ENCODE results near the gene HES2. TPM values are rescaled to one million over a fixed set of nuclear protein-coding genes. Genes with fewer than 3 reads are reported as not detected.

Gene HES2
- polyA plus RNA-seq, 1 donor from 2014 or later: not detected

DNA sequence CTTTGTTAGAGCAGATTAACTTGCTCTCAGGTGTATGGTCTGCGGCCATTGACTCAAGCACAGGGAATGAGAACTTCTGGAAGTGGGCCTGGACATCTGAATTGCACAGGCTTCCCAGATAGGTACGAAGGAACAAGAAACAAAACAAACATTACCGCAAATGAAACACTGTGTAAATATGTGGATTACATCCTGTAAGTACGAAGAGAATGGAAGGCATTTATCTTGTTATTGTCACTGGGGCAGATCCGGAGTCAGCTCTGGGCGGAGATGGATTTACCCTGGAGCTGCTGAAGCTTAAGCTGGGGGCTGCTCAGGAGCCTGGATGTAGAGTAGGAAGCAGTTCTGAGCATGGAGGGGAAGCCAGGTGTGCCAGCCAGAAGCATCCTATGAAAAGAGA is 6.8 kb downstream of the HES2 start:
- H3K4me2 ChIP-seq (ENCODE audit: low read length): no peak overlapping the region
- H3K9me3 ChIP-seq (ENCODE audit: low read length): no peaks in the 10 kb centered on the region
- H4K20me1 ChIP-seq (ENCODE audit: insufficient read depth): no peaks in the 10 kb centered on the region
- no peak overlapping the region for H2AFZ ChIP-seq (ENCODE audit: low read depth, low read length)
- no peaks in the 10 kb centered on the region for H3F3A ChIP-seq (ENCODE audit: insufficient read depth, low read length, poor library complexity, severe bottlenecking)
- no peaks in the 10 kb centered on the region for H3K9me2 ChIP-seq (ENCODE audit: insufficient read depth, low read length)
- no peak overlapping the region for H3K27ac ChIP-seq (ENCODE audit: low read length)
- H3K79me2 ChIP-seq (replicated peaks; ENCODE audit: insufficient read depth, low read length): no peaks in the 10 kb centered on the region
- no peak overlapping the region for H3K4me3 ChIP-seq (ENCODE audit: low read length)
- no peaks in the 10 kb centered on the region for H3K36me3 ChIP-seq (ENCODE audit: insufficient read depth, low read length)
- no peak for TF ChIP-seq EP300 (conservative IDR thresholded peaks at IDR 0.05; ENCODE audit: poor library complexity, severe bottlenecking)
- no peak for TF ChIP-seq SMC3 (conservative IDR thresholded peaks at IDR 0.05; ENCODE audit: poor library complexity)
- no peak for TF ChIP-seq POLR2AphosphoS5 (IDR thresholded peaks at IDR 0.05)
- no peak for TF ChIP-seq CTCF (IDR thresholded peaks at IDR 0.05; ENCODE audit: poor library complexity, severe bottlenecking)
- TF ChIP-seq EZH2 (IDR thresholded peaks at IDR 0.05; ENCODE audit: borderline replicate concordance, insufficient read depth, low read length, poor library complexity, severe bottlenecking): no peak
- TF ChIP-seq MXI1 (conservative IDR thresholded peaks at IDR 0.05; ENCODE audit: poor library complexity, severe bottlenecking): no peak
- no peak for TF ChIP-seq TAF1 (IDR thresholded peaks at IDR 0.05; ENCODE audit: low read depth)
- no peak for TF ChIP-seq RAD21 (conservative IDR thresholded peaks at IDR 0.05)
- TF ChIP-seq, protein P1, sequence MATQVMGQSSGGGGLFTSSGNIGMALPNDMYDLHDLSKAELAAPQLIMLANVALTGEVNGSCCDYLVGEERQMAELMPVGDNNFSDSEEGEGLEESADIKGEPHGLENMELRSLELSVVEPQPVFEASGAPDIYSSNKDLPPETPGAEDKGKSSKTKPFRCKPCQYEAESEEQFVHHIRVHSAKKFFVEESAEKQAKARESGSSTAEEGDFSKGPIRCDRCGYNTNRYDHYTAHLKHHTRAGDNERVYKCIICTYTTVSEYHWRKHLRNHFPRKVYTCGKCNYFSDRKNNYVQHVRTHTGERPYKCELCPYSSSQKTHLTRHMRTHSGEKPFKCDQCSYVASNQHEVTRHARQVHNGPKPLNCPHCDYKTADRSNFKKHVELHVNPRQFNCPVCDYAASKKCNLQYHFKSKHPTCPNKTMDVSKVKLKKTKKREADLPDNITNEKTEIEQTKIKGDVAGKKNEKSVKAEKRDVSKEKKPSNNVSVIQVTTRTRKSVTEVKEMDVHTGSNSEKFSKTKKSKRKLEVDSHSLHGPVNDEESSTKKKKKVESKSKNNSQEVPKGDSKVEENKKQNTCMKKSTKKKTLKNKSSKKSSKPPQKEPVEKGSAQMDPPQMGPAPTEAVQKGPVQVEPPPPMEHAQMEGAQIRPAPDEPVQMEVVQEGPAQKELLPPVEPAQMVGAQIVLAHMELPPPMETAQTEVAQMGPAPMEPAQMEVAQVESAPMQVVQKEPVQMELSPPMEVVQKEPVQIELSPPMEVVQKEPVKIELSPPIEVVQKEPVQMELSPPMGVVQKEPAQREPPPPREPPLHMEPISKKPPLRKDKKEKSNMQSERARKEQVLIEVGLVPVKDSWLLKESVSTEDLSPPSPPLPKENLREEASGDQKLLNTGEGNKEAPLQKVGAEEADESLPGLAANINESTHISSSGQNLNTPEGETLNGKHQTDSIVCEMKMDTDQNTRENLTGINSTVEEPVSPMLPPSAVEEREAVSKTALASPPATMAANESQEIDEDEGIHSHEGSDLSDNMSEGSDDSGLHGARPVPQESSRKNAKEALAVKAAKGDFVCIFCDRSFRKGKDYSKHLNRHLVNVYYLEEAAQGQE (IDR thresholded peaks at IDR 0.05; ENCODE audit: borderline replicate concordance): no peak
- no peak overlapping the region for H3K9ac ChIP-seq (ENCODE audit: low read length)
- H3K27me3 ChIP-seq (ENCODE audit: insufficient read depth, low read depth, low read length): peaks cover 30% of the 10 kb centered on the region

DNA sequence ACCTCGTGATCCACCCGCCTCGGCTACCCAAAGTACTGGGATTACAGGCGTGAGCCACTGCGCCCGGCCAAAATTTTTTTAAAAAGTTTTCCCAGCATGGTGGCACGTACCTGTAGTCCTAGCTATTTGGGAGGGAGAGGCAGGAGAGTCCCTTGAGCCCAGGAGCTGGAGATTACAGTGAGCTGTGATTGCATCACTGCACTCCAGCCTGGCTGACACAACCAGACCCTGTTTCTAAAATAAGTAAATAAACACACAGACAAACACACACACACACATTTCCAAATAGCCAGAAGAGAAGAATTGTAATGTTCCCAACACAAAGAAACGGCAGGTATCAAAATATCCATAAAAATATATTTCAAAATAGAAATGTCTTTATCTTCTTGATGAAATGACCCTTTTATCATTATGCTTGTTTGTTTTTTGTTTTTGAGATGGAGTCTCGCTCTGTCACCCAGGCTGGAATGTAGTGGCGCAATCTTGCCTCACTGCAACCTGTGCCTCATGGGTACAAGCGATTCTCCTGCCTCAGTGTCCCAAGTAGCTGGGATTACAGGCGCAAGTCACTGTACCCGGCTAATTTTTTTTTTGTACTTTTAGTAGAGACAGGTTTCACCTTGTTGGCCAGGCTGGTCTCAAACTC is 9.3 kb downstream of the HES2 start:
- no peak for TF ChIP-seq RAD21 (conservative IDR thresholded peaks at IDR 0.05)
- no peak for TF ChIP-seq EP300 (conservative IDR thresholded peaks at IDR 0.05; ENCODE audit: poor library complexity, severe bottlenecking)
- no peak for TF ChIP-seq SMC3 (conservative IDR thresholded peaks at IDR 0.05; ENCODE audit: poor library complexity)
- TF ChIP-seq MXI1 (conservative IDR thresholded peaks at IDR 0.05; ENCODE audit: poor library complexity, severe bottlenecking): no peak
- no peak for TF ChIP-seq POLR2AphosphoS5 (IDR thresholded peaks at IDR 0.05)
- TF ChIP-seq, protein P1 (IDR thresholded peaks at IDR 0.05; ENCODE audit: borderline replicate concordance): no peak
- TF ChIP-seq TAF1 (IDR thresholded peaks at IDR 0.05; ENCODE audit: low read depth): no peak
- TF ChIP-seq EZH2 (IDR thresholded peaks at IDR 0.05; ENCODE audit: borderline replicate concordance, insufficient read depth, low read length, poor library complexity, severe bottlenecking): no peak
- TF ChIP-seq CTCF (IDR thresholded peaks at IDR 0.05; ENCODE audit: poor library complexity, severe bottlenecking): no peak
- no peaks in the 10 kb centered on the region for H3K79me2 ChIP-seq (replicated peaks; ENCODE audit: insufficient read depth, low read length)
- H3K27ac ChIP-seq (ENCODE audit: low read length): no peak overlapping the region
- H3K9ac ChIP-seq (ENCODE audit: low read length): no peak overlapping the region
- H3K9me2 ChIP-seq (ENCODE audit: insufficient read depth, low read length): no peaks in the 10 kb centered on the region
- no peaks in the 10 kb centered on the region for H3K9me3 ChIP-seq (ENCODE audit: low read length)
- H3K27me3 ChIP-seq (ENCODE audit: insufficient read depth, low read depth, low read length): peaks cover 11% of the 10 kb centered on the region
- no peaks in the 10 kb centered on the region for H3K36me3 ChIP-seq (ENCODE audit: insufficient read depth, low read length)
- no peaks in the 10 kb centered on the region for H4K20me1 ChIP-seq (ENCODE audit: insufficient read depth)
- no peak overlapping the region for H2AFZ ChIP-seq (ENCODE audit: low read depth, low read length)
- H3K4me2 ChIP-seq (ENCODE audit: low read length): no peak overlapping the region
- no peaks in the 10 kb centered on the region for H3F3A ChIP-seq (ENCODE audit: insufficient read depth, low read length, poor library complexity, severe bottlenecking)
- no peak overlapping the region for H3K4me3 ChIP-seq (ENCODE audit: low read length)
